Immature natural killer cell (primary cell): ENCODE data around the gene HRH3. TPM values are rescaled to one million over a fixed set of nuclear protein-coding genes. Genes with fewer than 3 reads are reported as not detected.

Experiments used
- DNase-seq, 3 donors: peaks; one replicate each; pipeline ENCODE4 v3.0.0; 2022; ENCODE audit warnings: mixed read lengths in 1 of 3
- H3K27ac Mint-ChIP-seq, 6 donors: one replicate each; pipeline ENCODE4 v1.8.0; 2020; ENCODE audit warnings: mixed read lengths in 6 of 6, mild to moderate bottlenecking in 5 of 6, inconsistent platforms in 4 of 6, moderate library complexity in 3 of 6
- H3K27me3 Mint-ChIP-seq, 3 donors: one replicate each; pipeline ENCODE4 v1.8.0; 2020 to 2021; ENCODE audit warnings: low read depth in 3 of 3, mild to moderate bottlenecking in 3 of 3, mixed read lengths in 3 of 3, moderate library complexity in 3 of 3, inconsistent platforms in 1 of 3
- H3K36me3 Mint-ChIP-seq, 3 donors: one replicate each; pipeline ENCODE4 v1.8.0; 2020; ENCODE audit warnings: mixed read lengths in 3 of 3, inconsistent platforms in 2 of 3, mild to moderate bottlenecking in 2 of 3
- H3K4me1 Mint-ChIP-seq, 2 donors: one replicate each; pipeline ENCODE4 v1.8.0; 2020; ENCODE audit warnings: inconsistent platforms in 2 of 2, mild to moderate bottlenecking in 2 of 2, mixed read lengths in 2 of 2, moderate library complexity in 1 of 2
- H3K4me3 Mint-ChIP-seq, 5 donors: one replicate each; pipeline ENCODE4 v1.8.0; 2020; ENCODE audit warnings: mild to moderate bottlenecking in 5 of 5, mixed read lengths in 5 of 5, inconsistent platforms in 3 of 5, moderate library complexity in 3 of 5
- H3K9me3 Mint-ChIP-seq, 6 donors: one replicate each; pipeline ENCODE4 v1.8.0; 2020; ENCODE audit warnings: mild to moderate bottlenecking in 6 of 6, mixed read lengths in 6 of 6, inconsistent platforms in 4 of 6, moderate library complexity in 3 of 6
- polyA plus RNA-seq, 3 donors: library from polyadenylated mRNA; unstranded; fragments of 300-500 nt; fragmentation: Illumina TruSeq; gene quantifications; one replicate each; pipeline ENCODE4 v1.2.3, GENCODE V29; 2021

The HRH3 gene
- polyA plus RNA-seq, 3 donors from 2014 or later, result not detected

DNA sequence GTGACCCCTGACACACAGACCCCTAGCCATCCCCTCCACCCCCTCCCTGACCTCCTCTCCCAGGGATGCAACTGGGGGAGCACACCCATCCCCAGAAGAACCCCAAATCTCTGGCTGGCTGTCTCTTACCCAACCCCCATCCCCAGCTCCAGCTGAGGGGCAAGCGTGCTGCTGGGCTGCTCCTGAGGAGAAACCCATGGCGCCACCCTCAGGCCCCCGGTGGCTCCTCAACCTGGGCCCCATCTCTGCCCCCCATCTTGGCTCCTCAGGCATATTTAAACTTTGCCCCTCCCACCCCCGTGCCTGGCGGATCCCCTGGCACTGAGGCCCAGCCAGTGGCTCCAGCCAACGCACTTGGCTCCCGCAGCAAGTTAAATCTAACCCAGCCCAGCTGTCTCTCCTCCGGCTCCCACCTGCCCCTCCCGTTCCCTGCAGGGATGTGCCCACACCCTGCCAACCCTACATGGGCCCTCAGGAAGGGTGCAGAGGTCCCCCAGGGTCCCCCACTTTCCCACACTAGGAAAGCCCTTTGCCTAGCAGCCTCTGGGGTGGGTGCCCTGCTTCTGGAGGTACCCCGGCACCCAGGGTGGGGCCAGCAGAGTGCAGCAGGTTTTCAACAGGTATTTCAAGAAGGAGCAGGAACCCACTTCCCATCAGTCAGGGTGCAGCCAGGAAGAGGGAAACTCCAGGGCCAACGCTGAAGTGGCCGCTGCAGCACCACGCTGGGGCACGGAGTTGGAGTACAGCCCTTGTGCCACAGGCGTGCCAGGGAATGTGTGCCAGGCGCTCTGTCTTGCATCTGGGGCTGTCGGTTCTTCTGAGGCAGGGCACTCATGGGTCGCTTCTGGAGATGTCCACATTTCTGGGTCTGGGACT is 12.9 kb upstream of the HRH3 start:
- Mint-ChIP-seq H3K27ac (no peak overlapping the region), H3K36me3 (no peaks in the 10 kb centered on the region), H3K9me3 (no peaks in the 10 kb centered on the region), H3K27me3 (peaks cover 0 to 3% (median under 1%) of the 10 kb centered on the region in 3 donors), H3K4me3 (no peak overlapping the region), H3K4me1 (peaks cover 5 to 6% of the 10 kb centered on the region in 2 donors)
- no peak for DNase-seq

GRCh38 chr20:62232194-62232593 is 12.1 kb upstream of the HRH3 start:
- H3K36me3 Mint-ChIP-seq, result no peaks in the 10 kb centered on the region

DNA sequence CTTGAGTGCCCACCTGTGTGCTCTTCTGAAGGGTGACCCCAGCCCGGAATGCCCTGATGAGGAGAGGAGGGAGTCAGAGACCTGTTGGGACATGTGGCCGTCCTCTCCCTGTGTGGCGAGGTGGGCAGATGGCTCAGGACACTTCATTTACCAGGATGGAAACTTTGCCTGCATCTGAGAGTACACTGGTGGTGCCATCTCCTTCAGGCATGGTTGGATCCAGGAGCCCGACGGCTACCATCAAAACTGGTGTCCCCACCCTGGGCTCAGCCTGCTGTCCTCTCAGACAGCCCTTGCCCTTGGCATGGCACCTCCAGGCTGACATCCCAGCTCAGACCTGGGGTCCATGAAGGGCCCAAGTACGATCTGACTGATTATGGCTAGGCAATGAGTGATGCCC is 11.2 kb upstream of the HRH3 start:
- Mint-ChIP-seq H3K4me3 (no peak overlapping the region), H3K4me1 (no peaks in the 10 kb centered on the region), H3K27ac (no peak overlapping the region), H3K36me3 (no peaks in the 10 kb centered on the region), H3K27me3 (peaks cover 0 to 3% (median 0%) of the 10 kb centered on the region in 3 donors), H3K9me3 (no peaks in the 10 kb centered on the region)
- no peak for DNase-seq

More at GRCh38 chr20:62232194-62232593, 12.1 kb upstream of the HRH3 start:
- H3K4me3 Mint-ChIP-seq, result no peak overlapping the region
- no peaks in the 10 kb centered on the region for H3K4me1 Mint-ChIP-seq
- H3K9me3 Mint-ChIP-seq, result no peaks in the 10 kb centered on the region
- no peak overlapping the region for H3K27ac Mint-ChIP-seq
- H3K27me3 Mint-ChIP-seq, result peaks cover 0 to 3% (median 0%) of the 10 kb centered on the region in 3 donors
- no peak for DNase-seq

GRCh38 chr20:62230696-62231095 is 10.6 kb upstream of the HRH3 start:
- Mint-ChIP-seq H3K9me3 (no peaks in the 10 kb centered on the region), H3K27ac (no peak overlapping the region), H3K36me3 (no peaks in the 10 kb centered on the region), H3K27me3 (peaks cover 0 to 3% (median 2%) of the 10 kb centered on the region in 3 donors), H3K4me1 (no peaks in the 10 kb centered on the region), H3K4me3 (no peak overlapping the region)
- no peak for DNase-seq

GRCh38 chr20:62230276-62230675 is 10.2 kb upstream of the HRH3 start:
- no peak overlapping the region for H3K4me3 Mint-ChIP-seq
- H3K36me3 Mint-ChIP-seq, result no peaks in the 10 kb centered on the region
- no peaks in the 10 kb centered on the region for H3K9me3 Mint-ChIP-seq
- H3K27ac Mint-ChIP-seq, result no peak overlapping the region
- no peak for DNase-seq
- peaks cover 2 to 6% (median 3%) of the 10 kb centered on the region in 3 donors for H3K27me3 Mint-ChIP-seq
- H3K4me1 Mint-ChIP-seq, result no peaks in the 10 kb centered on the region

GRCh38 chr20:62229667-62230066 is 9.6 kb upstream of the HRH3 start:
- H3K27ac Mint-ChIP-seq, result no peak overlapping the region
- H3K4me1 Mint-ChIP-seq, result no peaks in the 10 kb centered on the region
- no peak overlapping the region for H3K4me3 Mint-ChIP-seq
- peaks cover 4 to 8% (median 5%) of the 10 kb centered on the region in 3 donors for H3K27me3 Mint-ChIP-seq
- H3K9me3 Mint-ChIP-seq, result no peaks in the 10 kb centered on the region
- no peak for DNase-seq
- H3K36me3 Mint-ChIP-seq, result no peaks in the 10 kb centered on the region

- H3K36me3 Mint-ChIP-seq, result no peaks in the 10 kb centered on the region
- H3K27me3 Mint-ChIP-seq, result peaks cover 4 to 10% (median 5%) of the 10 kb centered on the region in 3 donors
- no peaks in the 10 kb centered on the region for H3K4me1 Mint-ChIP-seq
These were observed 9.0 kb upstream of the HRH3 start for GRCh38 chr20:62228982-62229545.

GRCh38 chr20:62227977-62228958 is 8.2 kb upstream of the HRH3 start:
- no peak for DNase-seq
- no peaks in the 10 kb centered on the region for H3K36me3 Mint-ChIP-seq
- no peak overlapping the region for H3K4me3 Mint-ChIP-seq
- no peak overlapping the region for H3K27ac Mint-ChIP-seq
- H3K4me1 Mint-ChIP-seq, result no peaks in the 10 kb centered on the region
- peaks cover 4 to 10% (median 5%) of the 10 kb centered on the region in 3 donors for H3K27me3 Mint-ChIP-seq
- no peaks in the 10 kb centered on the region for H3K9me3 Mint-ChIP-seq

More at GRCh38 chr20:62228982-62229545, 9.0 kb upstream of the HRH3 start:
- H3K9me3 Mint-ChIP-seq, result no peaks in the 10 kb centered on the region
- no peak overlapping the region for H3K27ac Mint-ChIP-seq
- H3K4me3 Mint-ChIP-seq, result no peak overlapping the region
- DNase-seq, result no peak

DNA sequence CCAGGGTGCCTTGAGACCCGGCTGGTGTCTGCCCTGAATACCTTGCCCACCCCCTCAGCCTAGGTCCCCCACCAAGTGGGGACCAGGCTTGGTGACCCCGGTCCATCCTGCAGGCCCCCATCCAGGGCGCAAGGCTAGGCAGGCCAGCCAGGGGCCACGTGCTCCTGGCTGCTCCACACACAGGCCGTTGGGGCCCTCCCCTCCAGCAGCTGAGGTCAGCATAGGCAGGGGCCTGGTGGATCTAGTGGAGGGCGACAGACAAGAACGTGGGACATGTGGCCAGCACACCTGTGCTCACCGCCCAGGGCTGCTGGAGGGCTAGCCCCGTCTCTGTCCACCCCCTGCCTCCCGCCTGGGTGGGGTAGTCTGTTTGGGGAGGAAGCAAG is 7.5 kb upstream of the HRH3 start:
- DNase-seq, result no peak
- H3K36me3 Mint-ChIP-seq, result no peaks in the 10 kb centered on the region
- no peaks in the 10 kb centered on the region for H3K9me3 Mint-ChIP-seq
- no peak overlapping the region for H3K27ac Mint-ChIP-seq
- H3K4me1 Mint-ChIP-seq, result no peaks in the 10 kb centered on the region
- peaks cover 5 to 12% (median 7%) of the 10 kb centered on the region in 3 donors for H3K27me3 Mint-ChIP-seq
- H3K4me3 Mint-ChIP-seq, result no peak overlapping the region

DNA sequence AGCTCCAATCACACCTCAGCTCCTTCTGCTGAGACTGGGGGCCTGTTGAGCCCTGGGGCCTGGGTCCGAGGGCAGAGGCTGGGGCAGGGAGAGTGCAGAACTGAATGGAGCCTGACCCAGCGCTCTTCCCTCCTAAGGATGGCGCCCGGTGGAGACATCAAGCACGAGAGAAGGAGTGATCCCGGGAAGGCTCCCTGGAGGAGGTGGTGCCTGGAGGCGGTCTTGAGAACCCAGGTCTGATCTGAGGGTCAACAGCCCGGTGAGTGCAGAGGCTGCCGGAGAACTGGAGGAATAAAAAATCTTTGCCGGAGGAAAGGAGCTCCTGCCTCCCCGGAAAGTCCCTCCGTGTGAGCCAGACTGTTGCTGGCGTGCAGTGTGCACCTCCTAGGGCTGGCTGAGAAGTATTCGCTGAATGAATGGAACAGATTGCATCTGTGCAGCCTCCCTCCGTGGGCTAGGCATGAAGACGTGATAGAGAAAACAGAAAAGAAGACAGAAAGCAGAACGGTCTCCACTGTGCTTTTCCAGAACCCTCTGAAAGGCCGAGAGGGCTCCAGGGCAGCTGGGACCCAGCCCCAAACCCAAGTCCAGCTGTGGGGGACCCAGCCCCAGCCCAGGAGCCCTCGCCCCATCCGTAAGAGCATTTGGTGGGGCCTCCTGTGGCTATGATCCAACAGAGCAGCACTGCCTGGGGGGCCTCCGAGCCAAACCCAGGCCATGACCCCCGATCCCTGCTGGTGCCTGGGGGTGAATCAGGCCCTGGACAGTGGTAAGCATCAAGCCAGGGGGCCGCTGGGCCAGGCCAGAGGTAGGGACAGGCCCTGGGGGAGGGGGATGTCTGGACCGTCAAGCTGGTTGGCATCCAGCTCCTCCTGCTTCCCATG is 6.9 kb upstream of the HRH3 start:
- Mint-ChIP-seq H3K9me3 (no peaks in the 10 kb centered on the region), H3K4me3 (no peak overlapping the region), H3K27ac (no peak overlapping the region), H3K36me3 (no peaks in the 10 kb centered on the region), H3K4me1 (no peaks in the 10 kb centered on the region), H3K27me3 (peaks cover 5 to 12% (median 7%) of the 10 kb centered on the region in 3 donors)
- DNase-seq, result no peak

DNA sequence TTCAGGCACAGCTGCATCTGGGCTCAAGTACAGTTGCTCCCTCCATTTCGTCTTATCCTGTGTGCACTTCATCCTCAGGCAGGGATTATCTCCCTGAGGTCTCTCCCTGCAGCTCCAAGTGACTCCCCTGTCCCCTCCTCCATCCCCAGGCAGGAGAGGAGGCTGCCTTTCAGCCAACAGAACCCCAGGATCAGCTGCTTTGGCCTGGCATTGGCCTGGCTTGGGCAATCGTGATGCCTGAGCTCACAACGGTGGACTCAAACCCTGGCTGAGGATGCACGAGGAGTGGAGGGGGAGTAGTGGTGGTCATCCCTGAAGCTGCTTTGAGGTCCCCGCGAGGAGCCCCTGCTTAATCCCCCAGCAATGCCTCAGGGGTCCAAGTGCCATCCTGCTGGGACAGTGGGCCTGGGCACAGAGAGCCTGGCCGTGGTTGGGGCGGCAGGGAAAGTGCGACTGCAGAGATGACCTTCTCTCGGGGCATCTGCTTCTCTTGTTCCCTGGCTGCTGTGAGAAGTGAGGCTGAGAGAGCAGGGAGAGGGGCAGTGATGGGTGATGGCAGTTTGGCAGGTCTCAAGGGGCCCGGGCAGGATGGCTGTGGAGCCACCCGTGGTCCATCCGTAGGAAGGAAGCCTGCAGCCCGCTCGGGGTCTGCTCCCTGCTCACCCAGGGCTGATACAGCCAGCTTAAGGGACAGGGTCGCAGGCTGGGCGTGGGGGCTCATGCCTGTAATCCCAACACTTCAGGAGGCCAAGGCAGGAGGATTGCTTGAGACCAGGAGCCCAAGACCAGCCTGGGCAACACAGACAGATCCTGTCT is 6.0 kb upstream of the HRH3 start:
- no peak for DNase-seq
- Mint-ChIP-seq H3K27ac (no peak overlapping the region), H3K4me3 (no peak overlapping the region), H3K4me1 (peaks cover 0 to under 1% of the 10 kb centered on the region in 2 donors), H3K9me3 (no peaks in the 10 kb centered on the region), H3K27me3 (peaks cover 10 to 12% (median 10%) of the 10 kb centered on the region in 3 donors), H3K36me3 (no peaks in the 10 kb centered on the region)

GRCh38 chr20:62225026-62225425 is 4.9 kb upstream of the HRH3 start:
- Mint-ChIP-seq H3K4me3 (no peak overlapping the region), H3K27me3 (peaks cover 10 to 13% (median 11%) of the 10 kb centered on the region in 3 donors), H3K36me3 (no peaks in the 10 kb centered on the region), H3K4me1 (peaks cover 0 to 2% of the 10 kb centered on the region in 2 donors), H3K27ac (no peak overlapping the region), H3K9me3 (no peaks in the 10 kb centered on the region)
- no peak for DNase-seq
